Suprapubic skin (tissue), 4 donors: ENCODE results near the gene EPB41L1. TPM values are rescaled to one million over a fixed set of nuclear protein-coding genes. Genes with fewer than 3 reads are reported as not detected.

Source experiments
- DNase-seq, 2 donors: peaks; one replicate each; pipeline ENCODE4 v3.0.0-alpha.2; 2019; ENCODE audit warnings: low spot score in 2 of 2
- H3K27ac ChIP-seq: fragments of 200-600 bp; sonication (generic); one replicate; pipeline ENCODE4 v1.5.1; 2019
- H3K27me3 ChIP-seq: fragments of 200-600 bp; sonication (generic); one replicate; pipeline ENCODE4 v1.5.1; 2019
- H3K36me3 ChIP-seq: fragments of 200-600 bp; sonication (generic); one replicate; pipeline ENCODE4 v1.5.1; 2019
- H3K4me1 ChIP-seq: fragments of 200-600 bp; sonication (generic); one replicate; pipeline ENCODE4 v1.5.1; 2019
- H3K4me3 ChIP-seq: fragments of 200-600 bp; sonication (generic); one replicate; pipeline ENCODE4 v1.5.1; 2019; ENCODE audit warnings: mild to moderate bottlenecking
- H3K9me3 ChIP-seq: fragments of 200-600 bp; sonication (generic); one replicate; pipeline ENCODE4 v1.5.1; 2019
- EP300 ChIP-seq: sonication (generic); formaldehyde crosslinking; IDR thresholded peaks from one replicate; pipeline ENCODE4 v1.6.1; 2017; ENCODE audit warnings: antibody characterized with exemption
- POLR2A ChIP-seq, 2 donors: fragments of 450-650 bp; IDR thresholded peaks; one replicate each; pipeline ENCODE4 v1.6.1; 2017; ENCODE audit warnings: antibody characterized with exemption in 2 of 2, mild to moderate bottlenecking in 2 of 2, moderate library complexity in 2 of 2
- POLR2AphosphoS5 ChIP-seq, 3 donors: sonication (generic); formaldehyde crosslinking; IDR thresholded peaks; one replicate each; pipeline ENCODE4 v1.6.1; 2017; ENCODE audit warnings: antibody characterized with exemption in 3 of 3
- WGBS: methylation state at CpG from one replicate; pipeline ENCODE4 v1.1.5; 2018; 5-methylcytosine and 5-hydroxymethylcytosine counted together
- total RNA-seq, 4 donors: library from RNA; depleted of rRNA; stranded (reverse); fragments of >200 nt; gene quantifications; one replicate each; pipeline ENCODE4 v1.1.0, GENCODE V29; 2016
- TF ChIP-seq, protein P1 (sequence below), 2 donors: fragments of 200-600 bp in 1 of 2; fragments of 450-650 bp in 1 of 2; sonication (generic) in 1 of 2; IDR thresholded peaks; one replicate each; pipeline ENCODE4 v1.5.1; 2016 to 2019; ENCODE audit warnings: antibody characterized with exemption in 2 of 2, mild to moderate bottlenecking in 1 of 2, moderate library complexity in 1 of 2

EPB41L1 gene
- total RNA-seq, 4 donors from 2014 or later, result 14.3 to 27.9 (median 21.4) TPM

DNA sequence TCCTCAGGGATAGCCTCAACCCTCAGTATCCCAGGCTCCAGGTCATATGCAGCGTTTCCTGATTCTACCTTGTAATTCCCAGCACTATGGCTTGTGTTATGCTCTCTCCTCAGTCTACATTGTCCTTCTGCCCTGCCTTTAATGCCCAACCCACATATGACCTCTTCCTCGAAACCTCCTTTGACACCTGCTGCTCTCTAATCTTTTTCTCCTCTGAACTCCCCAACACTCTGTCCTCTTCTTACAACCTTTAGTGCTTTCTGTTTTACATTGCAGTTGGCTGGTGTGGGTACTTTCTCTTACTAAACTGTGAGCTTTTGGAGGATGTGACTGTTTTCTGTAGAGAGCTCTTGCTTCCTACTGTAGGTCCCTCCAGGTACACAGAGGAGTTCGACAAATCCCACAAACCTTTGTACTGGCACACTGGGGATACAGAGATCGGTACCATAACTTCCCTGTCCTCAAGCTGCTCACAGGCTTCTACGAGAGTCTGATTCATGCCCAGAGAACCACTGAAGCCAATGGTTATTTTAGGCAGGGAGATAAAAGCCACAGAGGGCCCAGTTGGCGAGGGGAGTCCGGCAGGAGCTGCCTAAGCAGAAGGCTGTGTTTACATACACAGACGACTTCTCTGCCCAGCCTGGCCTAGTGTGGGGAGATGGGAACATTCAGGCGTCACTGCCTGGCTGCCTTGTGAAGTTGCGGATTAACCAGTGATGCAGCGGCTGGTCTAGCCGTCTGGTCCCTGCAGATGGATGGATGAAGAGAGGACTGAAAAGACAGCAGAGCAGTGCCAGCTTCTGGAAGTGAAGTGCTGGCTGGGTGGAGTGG, 8.4 kb upstream of the EPB41L1 start:
- H3K9me3 ChIP-seq, result no peaks in the 10 kb centered on the region
- no peak overlapping the region for H3K4me3 ChIP-seq
- WGBS, result 73% methylated on average over 12 of the region's 12 CpGs
- DNase-seq, result no peak
- TF ChIP-seq EP300, result no peak
- TF ChIP-seq, protein P1, sequence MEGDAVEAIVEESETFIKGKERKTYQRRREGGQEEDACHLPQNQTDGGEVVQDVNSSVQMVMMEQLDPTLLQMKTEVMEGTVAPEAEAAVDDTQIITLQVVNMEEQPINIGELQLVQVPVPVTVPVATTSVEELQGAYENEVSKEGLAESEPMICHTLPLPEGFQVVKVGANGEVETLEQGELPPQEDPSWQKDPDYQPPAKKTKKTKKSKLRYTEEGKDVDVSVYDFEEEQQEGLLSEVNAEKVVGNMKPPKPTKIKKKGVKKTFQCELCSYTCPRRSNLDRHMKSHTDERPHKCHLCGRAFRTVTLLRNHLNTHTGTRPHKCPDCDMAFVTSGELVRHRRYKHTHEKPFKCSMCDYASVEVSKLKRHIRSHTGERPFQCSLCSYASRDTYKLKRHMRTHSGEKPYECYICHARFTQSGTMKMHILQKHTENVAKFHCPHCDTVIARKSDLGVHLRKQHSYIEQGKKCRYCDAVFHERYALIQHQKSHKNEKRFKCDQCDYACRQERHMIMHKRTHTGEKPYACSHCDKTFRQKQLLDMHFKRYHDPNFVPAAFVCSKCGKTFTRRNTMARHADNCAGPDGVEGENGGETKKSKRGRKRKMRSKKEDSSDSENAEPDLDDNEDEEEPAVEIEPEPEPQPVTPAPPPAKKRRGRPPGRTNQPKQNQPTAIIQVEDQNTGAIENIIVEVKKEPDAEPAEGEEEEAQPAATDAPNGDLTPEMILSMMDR (IDR thresholded peaks at IDR 0.05), result no peak
- no peak for TF ChIP-seq POLR2A (IDR thresholded peaks at IDR 0.05)
- no peak for TF ChIP-seq POLR2AphosphoS5 (IDR thresholded peaks at IDR 0.05)
- peaks cover 12% of the 10 kb centered on the region for H3K4me1 ChIP-seq
- no peaks in the 10 kb centered on the region for H3K27me3 ChIP-seq
- no peaks in the 10 kb centered on the region for H3K36me3 ChIP-seq
- no peak overlapping the region for H3K27ac ChIP-seq

GRCh38 chr20:36147690-36148089, 6.8 kb upstream of the EPB41L1 start:
- no peak for TF ChIP-seq EP300
- TF ChIP-seq, protein P1 (IDR thresholded peaks at IDR 0.05), result no peak
- TF ChIP-seq POLR2A (IDR thresholded peaks at IDR 0.05), result no peak
- no peak for TF ChIP-seq POLR2AphosphoS5 (IDR thresholded peaks at IDR 0.05)
- H3K4me1 ChIP-seq, result peaks cover 14% of the 10 kb centered on the region
- no peak for DNase-seq
- H3K9me3 ChIP-seq, result no peaks in the 10 kb centered on the region
- no peaks in the 10 kb centered on the region for H3K27me3 ChIP-seq
- no peaks in the 10 kb centered on the region for H3K36me3 ChIP-seq
- H3K27ac ChIP-seq, result no peak overlapping the region
- no peak overlapping the region for H3K4me3 ChIP-seq
- WGBS, result 31% methylated on average over 2 of the region's 3 CpGs

DNA sequence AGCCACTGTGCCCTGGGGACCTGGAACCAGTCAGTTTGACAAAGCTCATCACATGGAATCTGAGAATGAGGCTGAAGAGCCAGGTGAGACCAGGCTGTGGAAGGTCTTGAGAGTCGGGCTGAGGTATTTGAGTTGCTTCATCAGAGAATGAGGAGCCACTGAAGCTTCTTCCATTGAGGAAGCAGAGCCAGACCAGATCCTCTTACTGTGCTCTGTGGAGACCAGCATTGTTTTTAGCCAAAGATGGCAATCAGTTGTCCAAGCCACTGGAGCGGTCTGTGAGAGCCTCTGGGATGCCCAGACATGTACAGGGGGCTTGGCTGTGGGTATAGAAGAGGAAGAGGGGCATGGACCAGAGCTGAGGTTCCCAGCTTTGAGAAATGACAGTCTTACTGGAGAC, 6.1 kb upstream of the EPB41L1 start:
- H3K9me3 ChIP-seq, result no peaks in the 10 kb centered on the region
- no peak for DNase-seq
- H3K4me3 ChIP-seq, result no peak overlapping the region
- no peaks in the 10 kb centered on the region for H3K36me3 ChIP-seq
- H3K4me1 ChIP-seq, result peaks cover 13% of the 10 kb centered on the region
- no peak for TF ChIP-seq POLR2A (IDR thresholded peaks at IDR 0.05)
- TF ChIP-seq POLR2AphosphoS5 (IDR thresholded peaks at IDR 0.05), result no peak
- TF ChIP-seq EP300, result no peak
- TF ChIP-seq, protein P1 (IDR thresholded peaks at IDR 0.05), result no peak
- H3K27ac ChIP-seq, result no peak overlapping the region
- 78% methylated on average over 2 of the region's 2 CpGs for WGBS
- H3K27me3 ChIP-seq, result no peaks in the 10 kb centered on the region

DNA sequence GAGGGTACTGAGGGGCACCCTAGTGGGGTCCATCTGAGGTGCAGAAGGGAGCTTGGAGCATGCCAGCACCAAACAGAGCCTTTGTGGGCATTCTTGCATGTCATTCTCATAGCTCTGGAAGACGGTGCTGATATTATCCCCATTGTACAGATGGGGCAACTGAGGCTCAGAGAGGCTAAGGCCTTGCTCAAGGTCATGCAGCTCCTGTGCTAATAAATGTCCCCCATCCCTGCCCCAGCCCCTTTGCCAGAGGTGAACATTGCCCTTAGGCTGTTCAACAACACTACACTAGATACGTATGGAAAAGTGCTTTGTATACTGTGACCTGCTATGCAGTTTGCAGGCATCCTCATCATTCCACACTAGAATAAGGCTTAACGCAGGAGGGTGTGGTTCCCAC, 5.5 kb upstream of the EPB41L1 start:
- Histone ChIP-seq H3K9me3 (no peaks in the 10 kb centered on the region), H3K27ac (no peak overlapping the region), H3K4me1 (peaks cover 19% of the 10 kb centered on the region), H3K27me3 (no peaks in the 10 kb centered on the region), H3K4me3 (no peak overlapping the region), H3K36me3 (no peaks in the 10 kb centered on the region)
- WGBS, result 73% methylated on average over 3 of the region's 3 CpGs
- no peak for DNase-seq
- TF ChIP-seq POLR2A (IDR thresholded peaks at IDR 0.05), result no peak
- TF ChIP-seq POLR2AphosphoS5 (IDR thresholded peaks at IDR 0.05), result no peak
- no peak for TF ChIP-seq EP300
- TF ChIP-seq, protein P1 (IDR thresholded peaks at IDR 0.05), result no peak

- no peak overlapping the region for H3K27ac ChIP-seq
- H3K4me1 ChIP-seq, result peaks cover 22% of the 10 kb centered on the region
- WGBS, result 0% methylated on average over 1 of the region's 3 CpGs
- no peak for DNase-seq
- H3K4me3 ChIP-seq, result no peak overlapping the region
- TF ChIP-seq POLR2AphosphoS5 (IDR thresholded peaks at IDR 0.05) (no peak), POLR2A (IDR thresholded peaks at IDR 0.05) (no peak), EP300 (no peak)
- TF ChIP-seq, protein P1 (IDR thresholded peaks at IDR 0.05), result no peak
- H3K27me3 ChIP-seq, result no peaks in the 10 kb centered on the region
- no peaks in the 10 kb centered on the region for H3K9me3 ChIP-seq
- H3K36me3 ChIP-seq, result no peaks in the 10 kb centered on the region
Observed at GRCh38 chr20:36149469-36149868, 5.1 kb upstream of the EPB41L1 start.
